GM10266 (cell line): ENCODE measurements around the gene C1orf226.

Experiments
- DNase-seq: peaks from one replicate; pipeline ENCODE4 v3.0.0; 2012; ENCODE audit errors: extremely low spot score
- CTCF ChIP-seq: IDR thresholded peaks from 2 replicates; pipeline ENCODE4 v1.5.1; 2012; ENCODE audit warnings: mild to moderate bottlenecking, low read depth; ENCODE audit not compliant: control insufficient read depth, insufficient read depth; ENCODE audit errors: missing control alignments

C1orf226 gene

GRCh38 chr1:162370721-162371120, 10.8 kb upstream of the C1orf226 start:
- no peak for TF ChIP-seq CTCF
- no peak for DNase-seq

GRCh38 chr1:162371611-162372010, 9.9 kb upstream of the C1orf226 start:
- no peak for TF ChIP-seq CTCF
- no peak for DNase-seq

GRCh38 chr1:162372159-162373071, 9.1 kb upstream of the C1orf226 start:
- DNase-seq, result no peak
- no peak for TF ChIP-seq CTCF

- TF ChIP-seq CTCF, result no peak
- no peak for DNase-seq
Measured at GRCh38 chr1:162373072-162373427, 8.5 kb upstream of the C1orf226 start.

- DNase-seq, result no peak
Measured at GRCh38 chr1:162373541-162374260, 7.8 kb upstream of the C1orf226 start.

GRCh38 chr1:162374406-162374805, 7.1 kb upstream of the C1orf226 start:
- TF ChIP-seq CTCF, result no peak

More at GRCh38 chr1:162373541-162374260, 7.8 kb upstream of the C1orf226 start:
- TF ChIP-seq CTCF, result no peak

GRCh38 chr1:162375463-162375862, 6.1 kb upstream of the C1orf226 start:
- no peak for DNase-seq
- TF ChIP-seq CTCF, result no peak

More at GRCh38 chr1:162374406-162374805, 7.1 kb upstream of the C1orf226 start:
- no peak for DNase-seq
